HPDE6-E6E7 (cell line): ENCODE measurements around the gene MAP4K1.
A peak's percentile ranks its signal among the peaks of the same experiment; 100 is the strongest.
"Not testable (repeated sequence)": the region's sequence is repeated elsewhere in the genome, so short reads cannot be mapped to it uniquely, and the experiment has no call there.

ENCODE experiments used
- DNase-seq: peaks from one replicate; pipeline ENCODE4 v3.0.0; 2011; ENCODE audit warnings: missing footprints; ENCODE audit errors: extremely low spot score

The MAP4K1 gene

GRCh38 chr19:38569368-38569983 is 48.3 kb downstream of the MAP4K1 start:
- no peak for DNase-seq

- no peak for DNase-seq
These were observed 52.1 kb downstream of the MAP4K1 start for GRCh38 chr19:38565691-38566105.

GRCh38 chr19:38564981-38565690 is 52.6 kb downstream of the MAP4K1 start:
- DNase-seq: no peak

- DNase-seq: no peak
These were observed 54.3 kb downstream of the MAP4K1 start for GRCh38 chr19:38563475-38563874.

GRCh38 chr19:38562096-38562495 is 55.7 kb downstream of the MAP4K1 start:
- no peak for DNase-seq

- DNase-seq: no peak
These were observed 56.1 kb downstream of the MAP4K1 start for GRCh38 chr19:38561658-38562057.

GRCh38 chr19:38561053-38561606 is 56.6 kb downstream of the MAP4K1 start:
- DNase-seq: no peak

- peak; percentile 64 for DNase-seq
These were observed 58.0 kb downstream of the MAP4K1 start for GRCh38 chr19:38559428-38560401.

GRCh38 chr19:38558933-38559332 is 58.8 kb downstream of the MAP4K1 start:
- DNase-seq: not testable (repeated sequence)

GRCh38 chr19:38557205-38557799 is 60.5 kb downstream of the MAP4K1 start:
- no peak for DNase-seq

- no peak for DNase-seq
These were observed 61.1 kb downstream of the MAP4K1 start for GRCh38 chr19:38556521-38557174.

- no peak for DNase-seq
These were observed 62.6 kb downstream of the MAP4K1 start for GRCh38 chr19:38555200-38555599.

- no peak for DNase-seq
These were observed 63.0 kb downstream of the MAP4K1 start for GRCh38 chr19:38554676-38555141.

GRCh38 chr19:38553239-38553638 is 64.5 kb downstream of the MAP4K1 start:
- not testable (repeated sequence) for DNase-seq

GRCh38 chr19:38551450-38551813 is 66.3 kb downstream of the MAP4K1 start:
- no peak for DNase-seq

- no peak for DNase-seq
These were observed 67.4 kb downstream of the MAP4K1 start for GRCh38 chr19:38550376-38550775.

- no peak for DNase-seq
These were observed 67.8 kb downstream of the MAP4K1 start for GRCh38 chr19:38549942-38550341.

- no peak for DNase-seq
These were observed 68.7 kb downstream of the MAP4K1 start for GRCh38 chr19:38549061-38549460.

GRCh38 chr19:38547421-38547820 is 70.3 kb downstream of the MAP4K1 start:
- no peak for DNase-seq

GRCh38 chr19:38545596-38545995 is 72.2 kb downstream of the MAP4K1 start:
- no peak for DNase-seq
